ENCODE data around the gene WDR33. TPM values are rescaled to one million over a fixed set of nuclear protein-coding genes. Genes with fewer than 3 reads are reported as not detected.

The WDR33 gene
- total and polyA plus RNA-seq, 2 of the 13 experiments (the other 11 are each of a cell fraction or from before 2014, with no cell fraction given) = 54.9 to 78.2 TPM

DNA sequence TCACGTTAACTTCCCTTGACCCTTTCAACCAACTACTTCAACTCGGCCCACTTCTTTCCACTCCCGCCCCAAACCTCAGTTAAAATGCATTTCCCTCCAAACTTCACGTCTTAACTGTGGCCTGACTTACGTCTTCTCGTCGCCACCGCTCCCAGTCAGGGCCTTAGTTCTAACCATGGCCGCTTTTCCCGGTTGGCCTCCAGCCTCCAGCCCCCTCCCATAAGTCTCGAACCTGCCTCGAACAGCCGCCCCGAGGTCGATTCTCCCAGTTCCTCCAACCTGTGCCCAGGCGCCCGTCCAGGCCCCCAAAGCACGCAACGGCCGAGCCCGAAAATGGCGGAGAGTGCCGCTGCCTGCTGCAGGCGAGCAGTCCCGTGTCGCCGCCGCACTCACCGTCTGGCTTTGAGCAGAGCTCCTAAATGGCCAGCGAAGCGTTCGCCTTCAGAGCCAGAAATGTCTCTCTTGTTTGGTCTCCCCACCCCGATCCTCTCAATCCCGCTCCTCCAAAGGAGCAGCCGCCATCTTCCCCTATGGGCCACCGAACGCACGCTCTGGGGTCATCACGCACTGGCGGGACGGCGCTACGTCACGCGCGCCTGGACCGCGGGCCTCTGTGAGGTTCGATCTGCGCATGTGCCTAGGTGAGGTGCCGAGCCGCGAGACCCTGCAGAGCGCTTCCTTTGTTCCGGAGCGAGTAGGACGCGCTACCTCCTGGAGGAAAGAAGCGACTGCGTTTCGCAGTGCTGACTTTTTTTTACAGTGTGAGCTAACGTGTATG is at the start of gene WDR33 (continued):
- no peak for TF ChIP-seq ZFP37 (CRISPR knock-in tag; IDR thresholded peaks at IDR 0.05; ENCODE audit: borderline replicate concordance)
- TF ChIP-seq ZNF607 (CRISPR knock-in tag; IDR thresholded peaks at IDR 0.05; ENCODE audit: borderline replicate concordance) = no peak; the same call in 1 of the 2 replicates
- TF ChIP-seq PCBP2 (optimal IDR thresholded peaks at IDR 0.05; ENCODE audit: low read depth, low read length, poor library complexity, severe bottlenecking) = no peak
- TF ChIP-seq ZNF878 (CRISPR knock-in tag; IDR thresholded peaks at IDR 0.05) = peak; percentile 54; the same call in 1 of the 2 replicates
- TF ChIP-seq, protein P1, sequence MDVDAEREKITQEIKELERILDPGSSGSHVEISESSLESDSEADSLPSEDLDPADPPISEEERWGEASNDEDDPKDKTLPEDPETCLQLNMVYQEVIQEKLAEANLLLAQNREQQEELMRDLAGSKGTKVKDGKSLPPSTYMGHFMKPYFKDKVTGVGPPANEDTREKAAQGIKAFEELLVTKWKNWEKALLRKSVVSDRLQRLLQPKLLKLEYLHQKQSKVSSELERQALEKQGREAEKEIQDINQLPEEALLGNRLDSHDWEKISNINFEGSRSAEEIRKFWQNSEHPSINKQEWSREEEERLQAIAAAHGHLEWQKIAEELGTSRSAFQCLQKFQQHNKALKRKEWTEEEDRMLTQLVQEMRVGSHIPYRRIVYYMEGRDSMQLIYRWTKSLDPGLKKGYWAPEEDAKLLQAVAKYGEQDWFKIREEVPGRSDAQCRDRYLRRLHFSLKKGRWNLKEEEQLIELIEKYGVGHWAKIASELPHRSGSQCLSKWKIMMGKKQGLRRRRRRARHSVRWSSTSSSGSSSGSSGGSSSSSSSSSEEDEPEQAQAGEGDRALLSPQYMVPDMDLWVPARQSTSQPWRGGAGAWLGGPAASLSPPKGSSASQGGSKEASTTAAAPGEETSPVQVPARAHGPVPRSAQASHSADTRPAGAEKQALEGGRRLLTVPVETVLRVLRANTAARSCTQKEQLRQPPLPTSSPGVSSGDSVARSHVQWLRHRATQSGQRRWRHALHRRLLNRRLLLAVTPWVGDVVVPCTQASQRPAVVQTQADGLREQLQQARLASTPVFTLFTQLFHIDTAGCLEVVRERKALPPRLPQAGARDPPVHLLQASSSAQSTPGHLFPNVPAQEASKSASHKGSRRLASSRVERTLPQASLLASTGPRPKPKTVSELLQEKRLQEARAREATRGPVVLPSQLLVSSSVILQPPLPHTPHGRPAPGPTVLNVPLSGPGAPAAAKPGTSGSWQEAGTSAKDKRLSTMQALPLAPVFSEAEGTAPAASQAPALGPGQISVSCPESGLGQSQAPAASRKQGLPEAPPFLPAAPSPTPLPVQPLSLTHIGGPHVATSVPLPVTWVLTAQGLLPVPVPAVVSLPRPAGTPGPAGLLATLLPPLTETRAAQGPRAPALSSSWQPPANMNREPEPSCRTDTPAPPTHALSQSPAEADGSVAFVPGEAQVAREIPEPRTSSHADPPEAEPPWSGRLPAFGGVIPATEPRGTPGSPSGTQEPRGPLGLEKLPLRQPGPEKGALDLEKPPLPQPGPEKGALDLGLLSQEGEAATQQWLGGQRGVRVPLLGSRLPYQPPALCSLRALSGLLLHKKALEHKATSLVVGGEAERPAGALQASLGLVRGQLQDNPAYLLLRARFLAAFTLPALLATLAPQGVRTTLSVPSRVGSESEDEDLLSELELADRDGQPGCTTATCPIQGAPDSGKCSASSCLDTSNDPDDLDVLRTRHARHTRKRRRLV (CRISPR knock-in tag; IDR thresholded peaks at IDR 0.05) = peak; percentile 87
- TF ChIP-seq, protein P2, sequence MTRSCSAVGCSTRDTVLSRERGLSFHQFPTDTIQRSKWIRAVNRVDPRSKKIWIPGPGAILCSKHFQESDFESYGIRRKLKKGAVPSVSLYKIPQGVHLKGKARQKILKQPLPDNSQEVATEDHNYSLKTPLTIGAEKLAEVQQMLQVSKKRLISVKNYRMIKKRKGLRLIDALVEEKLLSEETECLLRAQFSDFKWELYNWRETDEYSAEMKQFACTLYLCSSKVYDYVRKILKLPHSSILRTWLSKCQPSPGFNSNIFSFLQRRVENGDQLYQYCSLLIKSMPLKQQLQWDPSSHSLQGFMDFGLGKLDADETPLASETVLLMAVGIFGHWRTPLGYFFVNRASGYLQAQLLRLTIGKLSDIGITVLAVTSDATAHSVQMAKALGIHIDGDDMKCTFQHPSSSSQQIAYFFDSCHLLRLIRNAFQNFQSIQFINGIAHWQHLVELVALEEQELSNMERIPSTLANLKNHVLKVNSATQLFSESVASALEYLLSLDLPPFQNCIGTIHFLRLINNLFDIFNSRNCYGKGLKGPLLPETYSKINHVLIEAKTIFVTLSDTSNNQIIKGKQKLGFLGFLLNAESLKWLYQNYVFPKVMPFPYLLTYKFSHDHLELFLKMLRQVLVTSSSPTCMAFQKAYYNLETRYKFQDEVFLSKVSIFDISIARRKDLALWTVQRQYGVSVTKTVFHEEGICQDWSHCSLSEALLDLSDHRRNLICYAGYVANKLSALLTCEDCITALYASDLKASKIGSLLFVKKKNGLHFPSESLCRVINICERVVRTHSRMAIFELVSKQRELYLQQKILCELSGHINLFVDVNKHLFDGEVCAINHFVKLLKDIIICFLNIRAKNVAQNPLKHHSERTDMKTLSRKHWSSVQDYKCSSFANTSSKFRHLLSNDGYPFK (CRISPR knock-in tag; IDR thresholded peaks at IDR 0.05; ENCODE audit: borderline replicate concordance) = peak; percentile 94
- peak; percentile 92 for TF ChIP-seq ZNF543 (CRISPR knock-in tag; IDR thresholded peaks at IDR 0.05)
- TF ChIP-seq NBN (conservative IDR thresholded peaks at IDR 0.05) = no peak
- TF ChIP-seq ZFY (CRISPR knock-in tag; IDR thresholded peaks at IDR 0.05) = peak; percentile 95
- TF ChIP-seq KDM2A (CRISPR knock-in tag; IDR thresholded peaks at IDR 0.05; ENCODE audit: borderline replicate concordance, low read depth) = peak; percentile 99
- TF ChIP-seq PCBP1 (IDR thresholded peaks at IDR 0.05; ENCODE audit: borderline replicate concordance, low read depth, low read length) = no peak
- peak; percentile 78; the same call in 1 of the 2 replicates for TF ChIP-seq ZIK1 (CRISPR knock-in tag; IDR thresholded peaks at IDR 0.05; ENCODE audit: borderline replicate concordance, low read depth)
- TF ChIP-seq, protein P3, sequence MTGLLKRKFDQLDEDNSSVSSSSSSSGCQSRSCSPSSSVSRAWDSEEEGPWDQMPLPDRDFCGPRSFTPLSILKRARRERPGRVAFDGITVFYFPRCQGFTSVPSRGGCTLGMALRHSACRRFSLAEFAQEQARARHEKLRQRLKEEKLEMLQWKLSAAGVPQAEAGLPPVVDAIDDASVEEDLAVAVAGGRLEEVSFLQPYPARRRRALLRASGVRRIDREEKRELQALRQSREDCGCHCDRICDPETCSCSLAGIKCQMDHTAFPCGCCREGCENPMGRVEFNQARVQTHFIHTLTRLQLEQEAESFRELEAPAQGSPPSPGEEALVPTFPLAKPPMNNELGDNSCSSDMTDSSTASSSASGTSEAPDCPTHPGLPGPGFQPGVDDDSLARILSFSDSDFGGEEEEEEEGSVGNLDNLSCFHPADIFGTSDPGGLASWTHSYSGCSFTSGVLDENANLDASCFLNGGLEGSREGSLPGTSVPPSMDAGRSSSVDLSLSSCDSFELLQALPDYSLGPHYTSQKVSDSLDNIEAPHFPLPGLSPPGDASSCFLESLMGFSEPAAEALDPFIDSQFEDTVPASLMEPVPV (CRISPR knock-in tag; IDR thresholded peaks at IDR 0.05) = peak; percentile 87
